Hindlimb muscle (tissue), 1 donor: ENCODE results near the gene SCYL2. TPM values are rescaled to one million over a fixed set of nuclear protein-coding genes. Genes with fewer than 3 reads are reported as not detected.
"Not testable (repeated sequence)": the region's sequence is repeated elsewhere in the genome, so short reads cannot be mapped to it uniquely, and the experiment has no call there.

Source experiments
- DNase-seq: peaks from one replicate; pipeline ENCODE4 v3.0.0-alpha.2; 2013
- polyA plus RNA-seq: library from polyadenylated mRNA; unstranded; fragments of 120-200 nt; gene quantifications from one replicate; pipeline ENCODE4 v1.2.1, GENCODE V29; 2013; ENCODE audit not compliant: insufficient read length

The SCYL2 gene
- polyA plus RNA-seq, 1 donor: 27.3 TPM

- no peak for DNase-seq
Observed at GRCh38 chr12:100331871-100332270, 64.9 kb downstream of the SCYL2 start.

GRCh38 chr12:100332852-100333251 lies 65.9 kb downstream of the SCYL2 start:
- no peak for DNase-seq

GRCh38 chr12:100337299-100337698 lies 70.3 kb downstream of the SCYL2 start:
- DNase-seq: no peak

- DNase-seq: no peak
Observed at GRCh38 chr12:100337727-100338126, 70.8 kb downstream of the SCYL2 start.

- DNase-seq: no peak
Observed at GRCh38 chr12:100339071-100339470, 72.1 kb downstream of the SCYL2 start.

- not testable (repeated sequence) for DNase-seq
Observed at GRCh38 chr12:100342897-100343296, 75.9 kb downstream of the SCYL2 start.

- DNase-seq: not testable (repeated sequence)
Observed at GRCh38 chr12:100344351-100344750, 77.4 kb downstream of the SCYL2 start.

GRCh38 chr12:100345020-100345767 lies 78.2 kb downstream of the SCYL2 start:
- no peak for DNase-seq

- no peak for DNase-seq
Observed at GRCh38 chr12:100346660-100347059, 79.7 kb downstream of the SCYL2 start.

- DNase-seq: peak; percentile 26
Observed at GRCh38 chr12:100348657-100349454, 81.9 kb downstream of the SCYL2 start.

GRCh38 chr12:100356644-100357223 lies 89.8 kb downstream of the SCYL2 start, which contains the start of gene SLC17A8:
SLC17A8 (plus strand) TSS chr12:100357074; CDS start chr12:100357392, 318 bp downstream.
- peak; percentile 11 for DNase-seq

- DNase-seq: no peak
Observed at GRCh38 chr12:100359248-100359647, 92.3 kb downstream of the SCYL2 start.

- no peak for DNase-seq
Observed at GRCh38 chr12:100359822-100360221, 92.8 kb downstream of the SCYL2 start.

- DNase-seq: no peak
Observed at GRCh38 chr12:100360450-100360849, 93.5 kb downstream of the SCYL2 start.

- DNase-seq: no peak
Observed at GRCh38 chr12:100364324-100364723, 97.3 kb downstream of the SCYL2 start.

GRCh38 chr12:100365411-100365810 lies 98.4 kb downstream of the SCYL2 start:
- DNase-seq: no peak

GRCh38 chr12:100368066-100368465 lies 101.1 kb downstream of the SCYL2 start:
- no peak for DNase-seq

GRCh38 chr12:100371146-100371545 lies 104.2 kb downstream of the SCYL2 start:
- no peak for DNase-seq

GRCh38 chr12:100372853-100373640 lies 106.1 kb downstream of the SCYL2 start:
- no peak for DNase-seq

GRCh38 chr12:100375038-100375735 lies 108.2 kb downstream of the SCYL2 start:
- peak; percentile 79 for DNase-seq

- DNase-seq: no peak
Observed at GRCh38 chr12:100376161-100376560, 109.2 kb downstream of the SCYL2 start.

GRCh38 chr12:100381379-100381778 lies 114.4 kb downstream of the SCYL2 start:
- DNase-seq: no peak
